Neural progenitor cell (in vitro differentiated cells): Measurements from ENCODE around the gene PCNT.

ENCODE experiments used
- CTCF ChIP-seq: fragments of 200-600 bp; sonication (generic); IDR thresholded peaks from 2 replicates; pipeline ENCODE4 v1.5.1; 2017; ENCODE audit warnings: antibody characterized with exemption, mild to moderate bottlenecking
- EZH2phosphoT487 ChIP-seq: fragments of 200-600 bp; sonication (generic); IDR thresholded peaks from 2 replicates; pipeline ENCODE4 v1.6.1; 2017; ENCODE audit warnings: antibody characterized with exemption

DNA sequence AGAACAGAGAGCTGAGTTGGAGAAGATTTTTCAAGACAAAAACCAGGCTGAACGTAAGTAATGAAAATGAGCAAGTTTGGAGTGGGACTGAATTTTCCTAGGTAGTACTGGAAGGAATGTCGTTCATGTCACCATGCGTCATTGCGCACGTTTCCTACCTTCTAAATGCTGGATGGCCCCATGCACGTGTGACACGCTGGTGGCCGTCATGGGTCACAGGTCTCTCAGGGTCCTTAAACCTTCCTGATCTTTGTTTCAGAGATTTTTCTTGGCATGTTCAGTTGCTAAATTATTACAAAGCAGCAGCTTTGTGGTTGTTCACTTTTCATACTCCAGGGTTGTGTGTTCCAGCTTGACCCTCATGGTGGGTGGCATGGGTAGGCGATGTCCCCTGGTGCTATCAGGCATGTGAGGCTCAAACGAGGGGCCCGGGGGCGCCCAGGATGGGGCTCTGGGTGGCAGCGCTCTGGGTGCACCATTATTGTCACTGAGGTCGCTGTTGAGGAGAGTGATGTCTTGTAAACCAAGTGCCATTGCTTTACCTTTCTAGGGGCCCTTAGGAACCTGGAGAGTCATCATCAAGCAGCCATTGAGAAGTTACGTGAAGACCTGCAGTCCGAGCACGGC is 25.3 kb downstream of the PCNT start:
- no peak for TF ChIP-seq CTCF
- no peak for TF ChIP-seq EZH2phosphoT487
